HG03060 (cell line): ENCODE data around the gene ZFP64.

Experiments used
- ATAC-seq: cut with Tn5 transposase; IDR thresholded peaks from one replicate; pipeline ENCODE4 v1.9.1; 2021; ENCODE audit warnings: low read depth, moderate number of reproducible peaks; ENCODE audit not compliant: unreplicated experiment

Gene ZFP64

DNA sequence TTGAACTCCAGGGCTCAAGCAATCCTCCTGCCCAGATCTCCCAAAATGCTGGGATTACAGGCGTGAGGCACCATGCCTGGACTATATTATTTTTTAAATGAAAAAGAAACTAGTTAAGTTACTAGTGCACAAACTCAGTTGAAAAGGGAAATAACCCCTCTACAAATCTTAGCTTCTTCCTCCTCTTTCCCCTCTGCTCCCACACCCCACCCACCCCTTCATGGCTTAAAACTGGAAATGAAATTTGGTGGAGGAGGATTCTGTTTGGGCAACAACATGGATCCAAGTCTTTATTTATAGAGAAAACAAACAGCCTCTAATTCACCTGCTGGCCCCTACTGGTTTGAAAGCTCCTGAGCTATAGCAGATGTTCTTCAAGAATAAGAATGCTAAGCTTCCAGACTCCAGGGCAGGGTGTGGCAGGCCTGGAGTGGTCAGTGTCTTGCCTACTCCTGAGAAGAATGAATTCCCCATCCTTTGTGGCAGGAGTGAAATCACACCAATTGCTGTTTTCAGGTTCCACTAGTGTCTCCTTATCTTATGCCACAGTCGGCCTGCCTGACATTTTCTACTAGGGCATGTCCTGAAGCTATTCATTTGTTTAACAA is 73.5 kb downstream of the ZFP64 start:
- no peak for ATAC-seq

DNA sequence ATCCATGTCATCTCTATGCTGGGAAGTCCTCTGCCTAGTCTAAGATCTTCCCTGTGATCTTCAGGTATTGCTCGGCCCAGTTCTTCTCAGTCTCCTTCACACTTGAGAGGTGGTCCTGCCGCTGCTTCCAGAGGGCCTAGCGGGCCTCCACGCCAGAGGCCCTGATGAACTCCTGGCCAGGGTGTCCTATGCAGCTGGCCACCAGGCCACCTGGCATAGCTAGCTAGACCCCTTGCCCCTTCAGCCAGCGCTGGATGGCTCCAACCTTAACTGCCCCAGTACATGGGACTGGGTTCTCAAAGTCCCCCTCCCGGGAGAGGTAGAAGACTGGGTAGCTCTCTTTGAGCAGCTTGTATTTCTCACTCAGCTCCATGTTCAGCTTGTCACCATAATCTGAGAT is 81.1 kb downstream of the ZFP64 start:
- no peak for ATAC-seq

DNA sequence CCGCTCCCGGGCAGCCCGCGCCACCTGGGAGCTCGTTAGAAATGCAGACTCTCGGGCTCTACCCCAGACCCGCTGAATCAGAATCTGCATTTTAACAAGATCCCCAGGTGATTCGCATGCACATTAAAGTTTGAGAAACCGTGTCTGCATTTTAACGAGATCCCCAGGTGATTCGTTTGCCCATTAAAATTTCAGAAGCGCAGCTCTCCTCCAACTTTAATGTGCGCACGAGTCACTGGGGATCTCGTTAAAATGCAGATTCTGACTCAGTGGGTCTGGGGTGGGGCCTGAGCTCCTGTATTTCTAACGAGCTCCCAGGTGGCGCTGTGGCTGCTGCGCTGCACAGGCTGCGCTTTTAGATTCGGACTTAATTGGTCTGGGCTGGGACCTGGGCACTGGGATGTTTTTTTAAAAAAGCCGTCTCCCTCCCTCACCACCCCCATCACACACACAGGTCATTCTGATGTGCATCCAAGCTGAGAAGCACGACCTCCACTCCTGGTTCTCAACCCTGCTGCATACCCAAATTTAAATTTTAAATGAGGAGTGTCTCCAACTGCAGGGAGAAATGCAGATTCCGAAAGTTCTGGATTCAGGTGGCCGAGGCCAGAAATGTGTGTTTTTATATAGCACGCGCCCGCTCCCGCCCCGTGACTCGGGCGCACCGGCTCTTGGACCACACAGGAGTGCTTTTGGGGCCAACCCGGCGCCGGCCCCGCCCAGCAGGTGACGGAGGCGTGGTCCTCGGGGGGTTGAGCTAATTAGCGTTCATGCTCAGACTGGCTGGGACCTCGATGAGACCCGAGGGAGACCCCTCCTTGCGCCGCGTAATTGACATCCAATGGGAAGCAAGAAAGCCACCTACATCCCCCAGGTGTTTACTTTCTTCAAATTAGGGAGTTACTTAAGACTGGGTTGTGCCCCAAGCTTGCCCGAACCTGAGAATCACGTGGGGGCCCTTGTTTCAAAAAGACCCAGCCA is 85.8 kb downstream of the ZFP64 start:
- ATAC-seq = no peak

DNA sequence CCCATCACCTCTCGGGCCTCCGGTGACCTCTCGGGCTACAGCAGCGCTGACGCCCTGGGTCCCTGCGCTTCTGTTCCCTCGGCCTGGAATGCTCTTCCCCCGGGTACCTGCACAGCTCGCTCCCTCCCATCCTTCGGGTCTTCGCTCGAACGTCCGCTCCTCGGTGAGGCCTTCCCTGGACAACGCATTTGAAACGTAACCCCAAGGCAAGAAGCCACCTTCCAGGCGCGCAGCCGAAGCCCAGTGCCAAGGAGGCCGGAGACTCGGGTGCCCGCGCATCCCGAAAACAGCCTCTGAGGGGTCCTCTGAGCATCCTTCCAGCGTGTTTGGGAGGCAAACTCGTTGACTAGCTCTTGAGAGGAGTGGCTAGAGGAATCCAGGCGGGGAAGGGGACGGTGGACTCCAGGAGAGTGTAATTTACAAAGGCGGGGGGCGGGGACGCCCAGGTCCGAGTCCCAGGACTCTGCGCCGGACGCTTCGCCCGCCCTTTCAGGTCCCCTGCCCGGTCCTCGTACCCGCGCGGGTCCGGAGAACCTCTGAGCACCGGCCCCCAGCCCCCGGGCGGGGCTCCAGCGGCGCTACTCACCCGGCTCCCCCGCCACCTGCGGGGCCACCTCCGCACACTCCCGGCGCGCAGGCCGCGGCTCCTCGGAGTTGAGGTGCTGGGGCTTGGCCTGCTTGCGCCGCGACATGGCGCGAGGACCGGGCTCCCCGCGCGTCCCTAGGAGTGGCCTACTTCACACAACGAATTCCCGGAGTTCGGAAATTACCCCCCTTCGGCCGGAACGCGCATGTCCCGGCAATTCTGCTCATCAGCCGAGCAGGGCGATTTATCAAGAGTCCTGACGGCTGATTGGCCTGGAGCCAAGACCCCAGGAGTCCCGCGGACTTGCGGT is 86.8 kb downstream of the ZFP64 start:
- no peak for ATAC-seq

DNA sequence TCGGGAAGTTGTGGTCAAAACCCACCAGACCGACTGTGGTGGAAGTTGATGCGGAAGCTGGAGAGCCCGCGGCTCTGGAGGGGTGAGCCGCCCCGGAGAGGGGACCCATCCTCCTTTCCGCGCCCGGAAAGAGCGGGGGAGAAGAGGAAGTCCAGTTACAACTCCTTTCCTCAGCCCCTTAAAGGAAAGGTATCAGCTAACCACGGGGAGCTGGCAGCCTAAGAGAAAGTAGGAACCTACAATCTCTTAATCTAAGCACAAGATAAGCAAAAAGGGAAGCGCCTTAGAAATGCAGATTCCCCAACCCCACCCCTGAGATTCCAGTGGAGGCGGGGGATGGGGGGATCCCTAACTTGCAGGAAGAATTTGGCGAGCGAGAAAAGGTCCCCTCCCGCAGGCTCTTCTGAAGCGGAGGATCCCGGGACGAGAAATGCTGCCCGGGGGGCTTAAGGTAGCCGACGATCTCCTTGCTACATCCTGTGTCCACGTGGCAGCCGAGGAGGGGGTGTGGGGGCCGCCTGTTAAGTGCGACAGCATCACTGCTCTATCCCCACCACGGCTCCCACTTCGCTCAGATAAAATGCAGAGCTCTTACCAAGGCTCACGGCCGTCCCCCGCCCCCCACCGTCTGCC is 87.5 kb downstream of the ZFP64 start:
- no peak for ATAC-seq

DNA sequence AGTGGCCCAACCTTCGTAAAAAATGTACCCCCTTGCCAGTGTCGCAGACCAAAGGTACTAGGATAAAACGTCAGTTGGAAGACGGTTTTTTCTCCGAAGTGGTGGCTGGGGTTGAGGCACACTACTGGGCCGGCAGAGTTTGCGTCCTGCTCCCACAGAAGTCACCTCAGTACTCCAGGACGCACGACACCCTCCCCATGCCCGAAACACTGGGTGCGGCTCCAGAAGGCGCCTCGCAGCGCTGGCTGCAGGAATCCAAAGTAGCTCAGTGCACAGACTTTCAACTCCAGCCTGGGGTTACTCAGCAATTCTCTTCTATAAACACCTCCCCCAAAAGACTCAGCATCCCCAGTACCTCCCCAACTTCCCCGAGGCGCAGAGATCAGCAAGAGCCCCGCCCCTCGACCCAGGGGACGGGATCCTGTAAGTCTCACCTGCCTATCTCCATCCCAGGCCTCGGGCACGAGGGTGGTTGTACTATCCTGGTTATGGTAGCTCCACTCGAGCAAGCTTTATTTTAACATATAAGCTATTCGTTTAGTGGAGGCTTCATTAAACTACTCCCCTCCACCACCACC is 88.2 kb downstream of the ZFP64 start:
- ATAC-seq = no peak

DNA sequence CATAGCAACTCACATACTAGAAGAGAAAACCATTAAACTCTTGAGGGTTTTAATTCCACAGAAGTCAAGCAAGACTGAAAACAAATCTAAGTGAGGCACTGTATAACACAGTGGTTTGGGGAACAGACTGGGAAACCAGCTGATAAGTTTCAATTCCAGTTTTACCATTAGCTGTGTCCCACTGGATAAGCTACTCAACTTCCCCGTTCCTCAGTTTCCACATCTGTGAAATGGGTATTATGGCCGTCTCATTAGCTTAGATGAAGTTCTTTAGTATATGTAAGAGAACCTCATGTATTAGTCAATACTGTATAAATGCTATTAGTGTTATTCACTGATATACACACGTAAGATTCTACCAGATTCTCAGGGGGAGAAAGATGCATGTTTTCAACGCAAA is 89.0 kb downstream of the ZFP64 start:
- ATAC-seq = no peak

DNA sequence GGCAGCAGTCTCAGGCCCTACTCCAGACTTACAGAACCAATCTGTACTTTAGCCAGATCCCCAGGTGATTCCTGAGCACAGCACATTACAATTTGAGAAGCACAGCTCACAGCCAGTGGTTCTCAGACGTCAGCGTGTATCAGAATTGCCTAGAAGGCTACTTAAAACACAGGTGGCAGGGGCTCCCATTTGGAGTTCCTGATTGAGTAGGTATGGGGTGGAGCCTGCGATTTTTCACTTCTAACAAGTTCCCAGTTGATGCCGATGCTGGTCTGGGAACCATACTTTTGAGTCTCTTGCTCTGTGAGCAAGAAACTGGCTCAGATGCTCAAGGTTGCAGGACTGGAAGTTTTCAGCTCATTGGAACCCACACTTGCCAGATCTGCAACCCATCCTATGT is 89.5 kb downstream of the ZFP64 start:
- ATAC-seq = no peak
